GM03348 (cell line): ENCODE results near the gene CD6.

ENCODE experiments used
- DNase-seq: peaks from one replicate; pipeline ENCODE4 v3.0.0; 2012; ENCODE audit warnings: low spot score

Gene CD6

DNA sequence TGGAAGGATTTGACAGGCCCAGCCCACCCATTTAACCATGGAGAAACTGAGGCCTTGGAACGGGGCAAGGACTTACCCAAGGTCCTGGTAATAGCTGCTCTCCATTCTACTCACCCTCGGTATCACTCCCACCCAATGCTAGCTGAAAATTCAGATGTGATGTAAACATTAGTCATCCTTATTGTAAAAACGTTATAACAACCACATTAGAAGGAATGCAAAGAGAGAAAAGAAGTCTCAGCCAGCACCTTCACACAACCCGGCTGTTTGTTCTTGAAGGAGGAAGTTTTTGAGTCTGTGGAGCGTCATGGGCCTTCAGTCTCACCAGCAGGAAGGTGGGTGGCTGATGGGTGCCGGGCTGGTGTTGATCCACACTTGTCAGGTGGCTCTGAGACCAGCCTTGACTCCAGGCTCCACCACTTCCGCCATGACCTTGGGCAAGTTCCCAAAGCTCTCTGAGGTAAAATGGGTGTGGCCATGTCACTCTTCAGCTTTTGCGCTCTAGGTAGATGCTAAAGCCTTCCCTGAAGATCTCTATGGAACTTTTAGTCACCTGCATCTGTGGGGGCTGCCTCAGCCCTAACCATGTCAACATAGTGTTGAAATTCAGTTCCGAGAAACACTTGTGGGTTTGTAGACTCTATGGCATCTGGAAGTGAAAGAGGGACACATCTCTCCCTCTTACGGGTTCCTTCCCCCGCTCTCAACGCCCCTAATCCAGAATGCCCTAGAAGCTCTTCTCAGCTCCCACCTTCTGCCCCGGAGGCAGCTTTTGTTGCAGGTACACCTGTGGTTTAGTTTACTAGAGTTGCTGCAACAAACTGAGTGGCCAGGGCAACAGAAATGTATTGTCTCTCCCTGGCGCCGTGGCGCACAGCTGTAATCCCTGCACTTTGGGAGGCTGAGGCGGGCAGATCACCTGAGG, 14.8 kb downstream of the CD6 start:
- no peak for DNase-seq

DNA sequence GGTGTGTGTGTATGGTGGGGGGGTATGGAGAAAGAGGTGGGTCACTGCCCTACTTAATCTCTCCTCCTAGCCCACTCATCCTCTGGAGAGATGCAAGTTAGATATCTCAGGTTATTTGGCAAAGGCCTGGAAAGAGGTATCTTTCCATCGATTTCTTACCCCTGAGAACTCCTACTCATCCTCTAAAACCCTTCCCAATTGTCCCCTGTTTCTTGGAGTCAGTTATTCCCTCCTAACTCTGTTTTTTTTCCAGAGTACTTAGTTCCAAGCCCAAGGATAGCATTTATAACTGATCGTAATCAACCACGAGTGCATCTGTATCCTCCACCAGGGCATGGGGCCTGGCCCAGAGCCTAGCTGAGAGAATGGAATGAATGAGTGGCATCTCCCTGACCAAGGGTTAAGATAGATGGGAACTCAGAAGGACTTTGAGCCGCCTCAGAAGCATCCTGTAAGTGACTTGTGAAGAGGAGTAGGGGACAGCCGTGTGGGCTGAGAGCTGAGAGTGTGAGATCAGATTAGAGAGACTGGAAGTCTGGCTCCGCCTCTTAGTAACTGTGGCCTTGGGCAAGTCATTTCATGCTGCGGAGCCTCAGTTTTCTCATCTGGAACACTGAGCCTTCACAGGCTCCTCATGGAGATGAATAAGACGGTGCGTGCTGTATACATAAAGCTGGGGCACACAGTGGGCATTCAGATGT, 16.2 kb downstream of the CD6 start:
- no peak for DNase-seq

GRCh38 chr11:60988658-60989057, 17.2 kb downstream of the CD6 start:
- DNase-seq = no peak

- no peak for DNase-seq
These were observed 17.7 kb downstream of the CD6 start for GRCh38 chr11:60989093-60989650.

DNA sequence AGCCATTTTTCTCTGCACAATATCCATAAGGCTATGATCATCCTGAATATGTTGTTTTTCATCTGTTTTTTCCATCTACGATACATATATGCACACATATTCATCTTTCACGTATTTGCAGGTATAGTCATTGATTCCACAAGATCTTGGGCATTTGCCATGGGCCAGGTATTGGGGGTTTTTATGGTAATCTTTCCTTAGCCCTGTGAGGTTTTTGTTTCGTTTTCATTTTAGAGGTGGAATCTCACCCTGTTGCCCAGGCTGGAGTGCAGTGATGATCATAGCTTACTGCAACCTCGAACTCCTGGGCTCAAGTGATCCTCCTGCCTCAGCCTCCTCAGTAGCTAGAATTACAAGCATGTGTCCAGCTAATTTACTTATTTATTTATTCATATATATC, 20.0 kb downstream of the CD6 start:
- DNase-seq = no peak

GRCh38 chr11:60992842-60993409, 21.4 kb downstream of the CD6 start:
- DNase-seq = no peak

DNA sequence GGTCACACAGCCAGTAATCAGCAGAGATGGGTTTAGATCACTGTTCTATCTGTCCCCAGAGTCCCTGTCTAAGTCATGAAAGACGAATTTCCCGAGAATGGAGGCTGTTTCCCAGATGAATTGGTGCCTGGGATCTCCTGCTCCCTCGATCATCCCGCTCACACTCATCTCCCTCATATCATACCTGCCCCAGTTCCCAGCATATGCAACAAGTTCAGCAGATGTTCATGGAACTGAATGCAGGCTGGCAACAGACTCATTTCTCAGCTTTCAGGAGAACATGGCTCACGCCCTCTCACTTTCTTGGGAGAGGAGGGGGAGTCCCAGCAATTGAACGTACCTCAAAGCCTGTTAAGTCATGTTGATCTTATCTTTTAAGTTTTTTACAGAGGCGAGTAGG, 22.1 kb downstream of the CD6 start:
- DNase-seq = no peak

- DNase-seq = no peak
These were observed 23.1 kb downstream of the CD6 start for GRCh38 chr11:60994541-60995080.

- no peak for DNase-seq
These were observed 24.3 kb downstream of the CD6 start for GRCh38 chr11:60995798-60996197.

DNA sequence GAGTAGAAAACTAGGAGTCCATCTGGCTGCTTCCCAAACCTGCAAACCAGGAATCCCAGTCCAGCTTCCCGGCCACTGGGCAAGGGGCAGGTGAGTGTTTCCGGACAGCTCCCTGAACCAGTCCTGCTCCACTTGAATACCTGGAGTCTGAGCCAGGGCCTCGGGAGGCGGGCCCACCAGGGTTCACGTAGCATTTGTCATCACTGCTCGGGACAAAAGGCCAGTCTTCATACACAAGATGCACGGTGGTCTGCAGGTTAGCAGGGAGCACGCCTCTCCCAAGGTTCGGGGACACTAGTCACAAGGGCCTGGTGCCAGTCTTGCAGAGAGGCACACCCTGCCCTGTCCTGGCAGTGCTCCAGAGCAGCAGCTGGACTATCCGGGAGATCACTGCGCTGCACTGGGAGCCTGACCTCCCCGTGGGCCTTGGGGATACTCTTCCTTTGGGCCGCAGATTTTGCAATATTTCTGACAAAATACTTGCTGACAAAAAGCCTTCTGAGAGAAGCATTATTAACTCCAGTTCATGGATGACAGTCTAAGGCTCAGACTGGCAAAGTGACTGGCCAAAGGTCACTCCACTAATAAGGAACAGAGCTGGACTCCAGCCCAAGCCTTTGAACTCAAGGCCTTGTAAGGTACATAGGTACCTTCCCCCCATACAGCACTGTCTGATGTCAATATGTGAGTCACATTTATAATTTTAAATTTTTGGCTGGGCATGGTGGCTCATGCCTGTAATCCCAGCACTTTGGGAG, 25.1 kb downstream of the CD6 start:
- no peak for DNase-seq

DNA sequence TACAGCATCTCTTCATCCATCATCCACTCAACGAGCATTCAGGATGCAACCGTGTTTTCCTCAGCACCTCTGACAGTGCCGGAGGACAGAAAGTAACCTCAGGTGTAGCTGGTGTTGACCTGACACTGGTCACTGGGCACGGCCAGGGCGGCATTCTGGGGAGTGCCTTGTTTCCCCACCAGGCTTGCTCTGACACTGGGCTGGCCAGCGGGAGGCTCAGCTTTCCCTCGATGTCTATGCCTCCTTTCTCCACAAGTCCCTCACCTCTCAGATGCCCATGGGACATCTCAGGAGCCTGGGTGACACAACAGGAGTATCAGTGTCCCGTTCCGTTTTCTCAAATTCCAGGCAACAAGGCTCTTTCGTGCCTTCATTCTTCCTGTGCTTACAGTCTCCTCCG, 28.9 kb downstream of the CD6 start:
- no peak for DNase-seq

DNA sequence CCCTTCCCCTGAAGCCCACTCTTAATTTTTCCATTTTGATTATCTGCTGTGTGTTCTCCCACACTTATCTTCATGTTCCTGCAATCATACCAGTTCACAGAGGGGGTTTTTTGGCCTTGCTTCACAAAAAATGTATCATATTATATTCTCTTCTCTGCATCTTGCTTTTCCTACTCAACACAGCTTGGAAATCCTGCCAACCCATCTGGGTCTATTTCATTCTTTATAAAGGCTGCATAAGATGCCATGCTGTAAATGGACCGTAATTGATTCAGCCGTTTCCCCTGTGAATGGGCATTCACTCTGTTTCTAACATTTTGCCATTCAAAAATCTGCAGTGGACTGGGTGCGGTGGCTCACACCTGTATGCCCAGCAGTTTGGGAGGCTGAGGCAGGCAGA, 30.5 kb downstream of the CD6 start:
- DNase-seq = no peak

GRCh38 chr11:61002598-61002997, 31.1 kb downstream of the CD6 start:
- DNase-seq = no peak

GRCh38 chr11:61004180-61004611, 32.7 kb downstream of the CD6 start:
- no peak for DNase-seq

DNA sequence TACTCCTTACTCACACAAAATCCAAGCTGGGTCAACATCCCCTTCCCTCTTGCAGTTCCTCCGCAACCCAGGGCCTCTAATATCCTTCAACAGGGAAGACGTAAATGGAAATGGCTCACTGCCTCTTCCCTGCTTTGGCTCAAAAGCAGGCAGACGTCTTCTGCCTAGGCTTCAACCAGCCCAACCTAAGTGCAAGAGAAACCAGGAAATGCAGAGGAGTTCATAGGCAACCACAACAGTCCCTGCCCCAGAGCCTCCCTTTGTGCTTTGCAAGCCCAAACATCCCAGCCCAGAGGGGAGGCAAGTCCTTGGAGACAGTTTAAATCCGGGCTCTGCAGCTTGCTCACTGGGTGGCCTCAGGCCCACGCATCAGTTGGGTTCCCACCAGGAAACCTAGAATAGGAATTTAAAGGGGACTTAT, 33.3 kb downstream of the CD6 start:
- DNase-seq = no peak

- DNase-seq = no peak
These were observed 36.0 kb downstream of the CD6 start for GRCh38 chr11:61007383-61007955.

GRCh38 chr11:61007956-61008896, 36.7 kb downstream of the CD6 start:
- no peak for DNase-seq

- no peak for DNase-seq
These were observed 37.5 kb downstream of the CD6 start for GRCh38 chr11:61008971-61009370.

DNA sequence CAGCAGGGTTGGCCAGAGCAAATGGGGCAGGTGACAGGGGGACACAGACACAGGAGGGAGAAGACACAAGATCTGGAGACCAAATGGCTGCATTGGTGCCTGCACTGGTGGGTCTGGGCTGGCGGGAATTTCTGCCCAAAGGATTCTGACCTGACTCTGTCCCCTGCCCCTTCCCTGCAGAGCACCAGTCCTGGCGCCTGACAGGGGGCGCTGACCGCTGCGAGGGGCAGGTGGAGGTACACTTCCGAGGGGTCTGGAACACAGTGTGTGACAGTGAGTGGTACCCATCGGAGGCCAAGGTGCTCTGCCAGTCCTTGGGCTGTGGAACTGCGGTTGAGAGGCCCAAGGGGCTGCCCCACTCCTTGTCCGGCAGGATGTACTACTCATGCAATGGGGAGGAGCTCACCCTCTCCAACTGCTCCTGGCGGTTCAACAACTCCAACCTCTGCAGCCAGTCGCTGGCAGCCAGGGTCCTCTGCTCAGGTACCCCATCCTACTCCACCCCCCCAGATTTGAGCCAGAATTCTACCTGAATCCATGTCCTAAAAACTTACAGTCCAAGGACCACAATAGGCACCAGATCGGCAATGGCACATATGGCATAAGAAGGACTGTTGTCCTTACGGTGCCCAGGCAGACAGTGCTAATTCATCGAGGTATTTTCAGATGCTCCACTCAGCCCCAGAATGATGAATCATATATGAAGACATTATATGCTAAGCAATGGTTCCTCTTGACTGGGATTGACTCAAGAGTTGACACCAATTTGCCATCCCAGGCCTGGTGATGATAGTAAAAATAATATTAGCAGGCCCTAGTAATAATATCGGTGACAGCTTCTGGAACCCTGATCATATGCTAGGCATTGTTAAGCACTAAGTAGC, 38.2 kb downstream of the CD6 start:
- no peak for DNase-seq
